Left colon (tissue), 2 donors: ENCODE data around the gene POFUT2. TPM values are rescaled to one million over a fixed set of nuclear protein-coding genes. Genes with fewer than 3 reads are reported as not detected.
A peak's percentile ranks its signal among the peaks of the same experiment; 100 is the strongest.

Experiments
- ATAC-seq: fragments of 200-7000 bp; cut with Tn5 transposase; one replicate; pipeline ENCODE4 v1.9.1; 2020; ENCODE audit warnings: mild to moderate bottlenecking, moderate library complexity
- DNase-seq, 2 donors: peaks; one replicate each; pipeline ENCODE4 v3.0.0-alpha.2; 2020
- intact Hi-C, 2 donors: fragments of 100-400 bp; cut with DNase I in 1 of 2; cut with micrococcal nuclease in 1 of 2; formaldehyde crosslinking; loops; one replicate each; pipeline versions ENCODE4 v1.11.2 to v1.14.0; 2022; cut with DNase I, micrococcal nuclease
- total RNA-seq, 2 donors: library from RNA; stranded (reverse); fragmentation: NEBNext Ultra II Directional; extraction: Animal tissue kit (Norgen Biotek cat#: 25700); gene quantifications; one replicate each; pipeline ENCODE4 v1.2.1, GENCODE V29; 2021
- donor health status: DM: no; HTN: no; CAD: no.
- donor health status: DM: yes; HTN: yes; CAD: no.

POFUT2 gene
- total RNA-seq, 2 donors from 2014 or later, result 21.7 to 26.1 TPM

- intact Hi-C loops, result loop anchor here in 1 of 2 donors (10.0 kb wide), 1 partner anchor 85 kb away; no protein-coding TSS in a partner anchor
- DNase-seq (no peak), ATAC-seq (no peak)
These were observed 28.4 kb downstream of the POFUT2 start for GRCh38 chr21:45259206-45259840.

- DNase-seq (no peak), ATAC-seq (no peak)
- intact Hi-C loops, result loop anchor here in 1 of 2 donors (10.0 kb wide), 1 partner anchor 84 kb away; no protein-coding TSS in a partner anchor
These were observed 29.2 kb downstream of the POFUT2 start for GRCh38 chr21:45258466-45258865.

GRCh38 chr21:45257673-45258341 lies 29.9 kb downstream of the POFUT2 start:
- intact Hi-C loops, result loop anchor here in 1 of 2 donors (10.0 kb wide), 1 partner anchor 83 kb away; no protein-coding TSS in a partner anchor
- no peak for DNase-seq
- ATAC-seq, result no peak

- intact Hi-C loops, result loop anchor here in 1 of 2 donors (10.0 kb wide), 1 partner anchor 82 kb away; no protein-coding TSS in a partner anchor
- no peak for ATAC-seq
- no peak for DNase-seq
These were observed 30.6 kb downstream of the POFUT2 start for GRCh38 chr21:45256912-45257672.

- intact Hi-C loops, result loop anchor here in 1 of 2 donors (10.0 kb wide), 1 partner anchor 81 kb away; no protein-coding TSS in a partner anchor
- DNase-seq (peak in 1 of 2 donors; percentile 18), ATAC-seq (no peak)
These were observed 31.4 kb downstream of the POFUT2 start for GRCh38 chr21:45256021-45256911.

- peak; percentile 95 for ATAC-seq
- intact Hi-C loops, result loop anchor here in 1 of 2 donors (10.0 kb wide), 1 partner anchor 81 kb away; no protein-coding TSS in a partner anchor
- DNase-seq, result peak; percentile 47 to 63
These were observed 32.2 kb downstream of the POFUT2 start for GRCh38 chr21:45255381-45256020.

- DNase-seq, result no peak
- intact Hi-C loops, result loop anchor here in 1 of 2 donors (10.0 kb wide), 1 partner anchor 80 kb away; no protein-coding TSS in a partner anchor
These were observed 33.2 kb downstream of the POFUT2 start for GRCh38 chr21:45254460-45254930.

GRCh38 chr21:45253633-45254459 lies 33.8 kb downstream of the POFUT2 start:
- no peak for DNase-seq
- intact Hi-C loops, result loop anchor here in 1 of 2 donors (10.0 kb wide), 1 partner anchor 79 kb away; no protein-coding TSS in a partner anchor
- no peak for ATAC-seq

More at GRCh38 chr21:45254460-45254930, 33.2 kb downstream of the POFUT2 start:
- ATAC-seq, result no peak

- intact Hi-C loops, result loop anchor here in 1 of 2 donors (10.0 kb wide), 1 partner anchor 78 kb away; no protein-coding TSS in a partner anchor
- DNase-seq (no peak), ATAC-seq (no peak)
These were observed 34.5 kb downstream of the POFUT2 start for GRCh38 chr21:45253180-45253579.

- intact Hi-C loops, result loop anchor here in 1 of 2 donors (10.0 kb wide), 1 partner anchor 78 kb away; no protein-coding TSS in a partner anchor
- ATAC-seq (no peak), DNase-seq (no peak)
These were observed 35.2 kb downstream of the POFUT2 start for GRCh38 chr21:45252448-45252925.

- DNase-seq (no peak), ATAC-seq (no peak)
- intact Hi-C loops, result loop anchor here in 1 of 2 donors (10.0 kb wide), 1 partner anchor 77 kb away; no protein-coding TSS in a partner anchor
These were observed 35.9 kb downstream of the POFUT2 start for GRCh38 chr21:45251635-45252447.

- no peak for ATAC-seq
- no peak for DNase-seq
- intact Hi-C loops, result loop anchor here in 1 of 2 donors (10.0 kb wide), 1 partner anchor 76 kb away; no protein-coding TSS in a partner anchor
These were observed 36.6 kb downstream of the POFUT2 start for GRCh38 chr21:45250914-45251634.

- intact Hi-C loops, result loop anchor here in 1 of 2 donors (10.0 kb wide), 1 partner anchor 75 kb away; no protein-coding TSS in a partner anchor
- ATAC-seq (no peak), DNase-seq (no peak)
These were observed 37.4 kb downstream of the POFUT2 start for GRCh38 chr21:45250272-45250671.

GRCh38 chr21:45249626-45250025 lies 38.1 kb downstream of the POFUT2 start:
- ATAC-seq (no peak), DNase-seq (no peak)
- intact Hi-C loops, result loop anchor here in 1 of 2 donors (10.0 kb wide), 1 partner anchor 75 kb away; no protein-coding TSS in a partner anchor
